A172 (cell line): Measurements from ENCODE around the gene ARHGAP42. TPM values are rescaled to one million over a fixed set of nuclear protein-coding genes. Genes with fewer than 3 reads are reported as not detected.
"Not testable (repeated sequence)": the region's sequence is repeated elsewhere in the genome, so short reads cannot be mapped to it uniquely, and the experiment has no call there.

Experiments
- DNase-seq: peaks from one replicate; pipeline ENCODE4 v3.0.0-alpha.2; 2015; ENCODE audit warnings: low spot score
- total RNA-seq: library from RNA; depleted of rRNA; stranded (reverse); fragments of >200 nt; shearing (Covaris generic); gene quantifications from 2 replicates; pipeline ENCODE4 v1.2.3, GENCODE V29; 2014

The ARHGAP42 gene
- total RNA-seq, 1 experiment from 2014 or later, result 17.1 TPM

GRCh38 chr11:100726680-100727079 is 39.6 kb downstream of the ARHGAP42 start:
- DNase-seq, result no peak

- no peak for DNase-seq
These were observed 40.3 kb downstream of the ARHGAP42 start for GRCh38 chr11:100727410-100727809.

- DNase-seq, result no peak
These were observed 43.2 kb downstream of the ARHGAP42 start for GRCh38 chr11:100730266-100730665.

GRCh38 chr11:100731471-100731870 is 44.4 kb downstream of the ARHGAP42 start:
- no peak for DNase-seq

GRCh38 chr11:100732949-100733348 is 45.9 kb downstream of the ARHGAP42 start:
- no peak for DNase-seq

GRCh38 chr11:100734743-100735527 is 47.8 kb downstream of the ARHGAP42 start:
- no peak for DNase-seq

GRCh38 chr11:100735949-100736675 is 49.0 kb downstream of the ARHGAP42 start:
- DNase-seq, result peak; percentile 62

GRCh38 chr11:100738701-100739270 is 51.7 kb downstream of the ARHGAP42 start:
- DNase-seq, result no peak

DNA sequence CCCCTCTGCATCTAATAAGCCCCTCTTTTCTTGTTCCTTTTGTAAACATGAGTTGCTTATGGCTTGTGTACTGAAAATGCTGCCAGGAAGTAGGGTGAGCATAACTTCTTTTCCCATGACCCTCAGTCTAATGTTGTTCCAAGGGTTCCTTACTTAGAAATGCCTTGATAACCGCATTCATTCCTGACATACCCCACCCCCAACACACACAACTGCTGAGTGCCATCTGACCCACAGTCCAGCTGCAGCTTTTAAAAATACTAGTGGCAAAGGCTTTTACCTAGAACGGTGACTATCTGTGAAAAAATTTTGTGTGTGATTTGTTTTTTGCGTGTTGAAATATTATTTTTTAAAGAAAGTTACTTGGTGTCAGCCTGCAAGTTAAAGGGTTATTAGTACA is 52.6 kb downstream of the ARHGAP42 start:
- peak; percentile 86 for DNase-seq

DNA sequence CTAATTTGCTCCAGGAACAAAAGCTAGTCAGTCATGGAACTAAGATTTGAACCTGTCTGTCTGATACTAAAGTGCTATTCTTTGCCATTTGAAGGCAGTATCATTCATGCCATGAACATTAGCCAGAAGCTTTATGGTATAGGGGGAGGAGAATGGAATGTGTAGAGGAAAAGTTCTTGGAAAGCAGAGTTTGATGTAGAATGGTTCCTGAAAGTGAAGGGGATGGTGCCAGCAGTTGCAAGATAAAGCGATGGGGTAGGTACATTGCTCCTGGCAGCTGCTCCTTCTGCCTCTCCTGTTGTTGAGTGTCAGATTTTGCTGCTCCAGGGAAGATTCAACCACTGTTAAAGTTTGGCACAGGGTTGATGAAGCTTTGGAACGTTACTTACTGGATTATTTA is 53.4 kb downstream of the ARHGAP42 start:
- DNase-seq, result peak; percentile 39

- no peak for DNase-seq
These were observed 55.0 kb downstream of the ARHGAP42 start for GRCh38 chr11:100741866-100742625.

DNA sequence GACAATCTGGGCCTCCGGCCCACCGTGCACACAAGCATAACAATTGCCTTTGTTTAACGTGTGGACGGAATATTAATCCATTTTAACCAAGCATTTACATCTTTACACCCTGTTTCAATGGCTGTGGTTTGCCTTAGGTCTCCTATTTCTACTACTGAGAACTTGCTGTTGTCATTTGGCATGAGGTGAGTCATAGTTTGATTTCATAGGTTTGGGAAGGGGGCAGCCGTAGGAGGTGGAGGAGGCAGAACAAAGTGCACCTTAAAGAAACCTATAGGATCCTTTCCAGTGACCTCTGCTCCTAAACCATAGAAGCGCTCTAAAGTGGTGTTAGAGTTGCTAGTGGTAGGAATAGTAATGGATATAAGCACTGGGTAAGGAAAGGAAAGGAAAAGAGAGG is 59.4 kb downstream of the ARHGAP42 start:
- DNase-seq, result no peak

DNA sequence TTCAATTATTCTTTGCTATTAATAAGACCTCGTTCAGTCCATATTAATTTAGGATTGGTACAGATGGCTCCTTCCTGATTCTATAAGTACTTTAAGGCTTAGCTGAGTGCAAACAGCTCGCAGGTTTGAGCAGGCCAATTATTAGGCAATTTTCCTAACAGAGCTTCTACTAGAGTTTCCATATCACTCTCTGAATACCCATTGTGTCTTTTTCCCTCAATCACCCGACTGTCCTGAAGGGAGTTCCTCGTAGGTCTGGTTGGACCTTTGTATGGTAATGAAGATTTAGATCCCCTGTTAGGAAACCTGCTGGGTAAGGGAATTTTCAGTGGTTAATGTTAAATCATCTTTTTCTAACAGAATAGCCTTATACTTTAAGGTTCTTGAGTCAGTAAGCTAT is 61.1 kb downstream of the ARHGAP42 start:
- DNase-seq, result no peak

DNA sequence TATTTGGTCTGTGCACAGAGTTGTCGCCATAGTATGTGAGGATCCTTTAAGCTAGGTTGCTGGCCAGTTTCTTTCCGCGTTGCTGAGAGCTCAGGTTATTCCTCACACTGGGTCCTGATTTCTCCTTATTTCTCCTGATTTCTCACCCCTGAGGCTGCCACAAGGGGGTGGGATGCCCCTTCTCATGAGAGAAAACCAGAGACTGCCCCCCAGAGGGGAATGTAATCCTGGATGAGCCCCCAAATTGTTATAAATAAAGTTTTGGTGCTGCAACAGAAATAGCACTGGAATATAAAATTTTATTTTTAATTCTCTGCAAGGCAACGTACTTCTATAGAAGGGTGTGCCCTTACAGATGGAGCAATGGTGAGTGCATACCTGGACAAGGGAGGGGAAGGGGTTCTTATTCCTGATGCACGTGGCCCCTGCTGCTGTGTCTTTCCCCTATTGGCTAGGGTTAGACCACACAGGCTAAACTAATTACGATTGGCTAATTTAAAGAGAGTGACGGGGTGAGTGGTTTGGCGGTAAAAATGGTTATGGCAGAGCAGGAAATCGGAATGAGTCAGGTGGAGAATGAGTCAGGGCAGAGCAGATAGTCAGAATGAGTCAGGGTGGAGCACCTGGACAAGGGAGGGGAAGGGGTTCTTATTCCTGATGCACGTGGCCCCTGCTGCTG is 62.9 kb downstream of the ARHGAP42 start:
- peak; percentile 96 for DNase-seq

DNA sequence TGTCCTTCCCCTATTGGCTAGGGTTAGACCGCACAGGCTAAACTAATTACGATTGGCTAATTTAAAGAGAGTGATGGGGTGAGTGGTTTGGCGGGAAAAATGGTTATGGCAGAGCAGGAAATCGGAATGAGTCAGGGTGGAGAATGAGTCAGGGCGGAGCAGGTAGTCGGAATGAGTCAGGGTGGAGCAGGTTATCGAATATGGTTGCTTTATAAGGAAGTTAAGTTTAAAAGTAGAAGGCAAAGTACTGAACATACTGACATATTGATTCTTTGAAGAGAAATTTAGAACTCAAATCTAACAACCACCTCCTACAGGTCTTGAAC is 63.4 kb downstream of the ARHGAP42 start:
- DNase-seq, result not testable (repeated sequence)

DNA sequence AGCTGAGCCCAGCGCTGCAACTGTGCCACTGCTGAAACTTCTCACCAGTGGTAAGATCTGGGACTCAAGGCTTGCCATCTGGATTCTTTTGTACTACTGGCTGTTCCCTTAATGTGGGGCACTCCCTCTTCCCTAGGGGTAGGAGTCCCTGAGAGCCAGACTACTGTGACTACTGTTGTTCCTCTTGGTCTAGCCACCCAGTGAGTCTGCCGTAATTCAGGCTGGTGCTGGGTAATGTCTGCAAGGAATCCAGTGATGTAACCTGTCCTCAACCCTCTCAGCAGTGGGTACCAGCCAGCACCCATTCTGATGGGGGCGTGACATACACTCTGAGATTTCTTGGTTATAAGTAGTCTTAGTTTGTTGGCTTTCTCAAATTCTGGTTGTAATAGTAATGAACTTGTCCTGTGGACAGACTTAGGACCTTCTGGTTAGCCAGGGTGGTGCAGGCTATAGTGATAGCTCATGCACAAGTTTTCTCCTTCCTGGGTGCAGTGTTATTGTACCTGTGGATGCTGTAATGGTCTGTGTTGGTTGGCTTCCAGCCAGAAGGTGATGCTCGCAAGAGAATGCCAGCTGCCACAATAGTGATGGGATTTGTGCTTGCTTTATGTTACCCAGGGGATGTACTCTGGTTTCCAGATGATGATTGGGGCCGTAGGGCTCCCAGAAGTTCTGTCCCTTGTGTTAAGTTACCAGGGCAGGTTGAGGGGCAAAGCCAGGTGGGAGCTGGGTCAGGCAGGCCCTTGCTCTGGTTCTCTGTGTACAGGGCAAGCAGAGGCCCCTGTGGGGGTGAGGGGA is 65.5 kb downstream of the ARHGAP42 start:
- no peak for DNase-seq

DNA sequence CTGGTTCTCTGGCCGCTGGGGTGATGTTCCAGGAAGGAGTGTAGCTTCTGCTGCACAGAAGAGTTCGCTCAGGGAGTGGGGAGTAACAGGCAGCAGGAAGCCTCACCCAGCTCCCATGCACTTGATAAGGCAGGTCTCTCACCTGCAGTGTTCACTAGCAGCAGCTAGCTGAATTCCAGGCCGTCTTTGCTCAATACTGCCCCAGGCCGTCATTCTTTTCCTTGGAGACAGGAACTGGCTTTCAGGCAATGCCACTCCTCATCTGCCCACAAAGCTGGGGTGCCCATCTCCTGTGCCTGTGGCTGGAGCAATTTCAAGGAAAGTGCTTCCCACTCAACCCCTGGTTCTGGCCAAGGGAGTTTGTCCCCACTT is 66.1 kb downstream of the ARHGAP42 start:
- DNase-seq, result no peak

GRCh38 chr11:100753571-100753970 is 66.5 kb downstream of the ARHGAP42 start:
- DNase-seq, result no peak

DNA sequence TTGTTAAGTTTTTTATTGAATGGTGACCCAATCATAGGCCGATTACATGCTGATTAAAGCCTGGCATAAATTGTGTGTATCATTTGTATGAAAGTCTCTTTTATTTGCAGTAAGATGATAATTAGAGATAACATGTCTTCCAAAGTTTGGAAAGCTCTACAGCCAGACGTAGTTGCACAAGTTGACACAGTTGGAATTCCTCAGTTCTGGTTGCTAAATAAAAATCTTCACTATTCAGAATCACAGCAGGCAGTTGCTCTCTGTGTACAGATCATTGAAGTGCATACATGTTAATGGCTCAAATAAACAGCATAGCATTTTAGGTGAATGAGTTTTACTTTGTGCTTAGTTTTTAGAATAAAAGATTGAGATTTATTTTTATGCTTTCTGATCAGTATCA is 69.5 kb downstream of the ARHGAP42 start:
- DNase-seq, result no peak

DNA sequence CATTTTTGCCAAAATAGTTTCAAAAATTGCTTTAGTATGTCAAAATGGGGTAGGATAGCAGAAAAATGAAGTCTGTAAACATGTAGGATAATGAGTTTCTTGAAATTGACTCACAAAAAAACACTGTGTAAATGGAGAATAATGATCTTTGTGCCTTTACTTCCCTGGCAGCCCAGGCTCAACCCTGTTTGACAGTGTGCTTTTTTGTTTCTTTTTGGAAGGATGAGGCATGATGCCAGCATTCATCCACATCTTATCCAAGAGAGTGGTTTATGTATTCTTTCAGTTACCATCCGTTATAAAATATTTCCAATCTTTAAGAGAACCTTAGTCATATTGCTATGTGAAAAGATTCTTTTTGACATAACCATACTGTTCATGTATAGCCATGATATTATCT is 70.6 kb downstream of the ARHGAP42 start:
- DNase-seq, result no peak

- no peak for DNase-seq
These were observed 72.0 kb downstream of the ARHGAP42 start for GRCh38 chr11:100759106-100759505.
